ENCODE data around the gene KLK10.

- TF ChIP-seq CTCF (IDR thresholded peaks at IDR 0.05): no peak
- no peak for TF ChIP-seq POLR2AphosphoS5 (IDR thresholded peaks at IDR 0.05; ENCODE audit: insufficient read depth in 1 of 2, low read depth in 1 of 2)
- no peak for TF ChIP-seq POLR2A (IDR thresholded peaks at IDR 0.05)
These were observed 4.4 kb upstream of the KLK10 start for GRCh38 chr19:51023946-51024345.

Data from vagina (tissue), 2 donors.